ENCODE results near the gene SCAP. TPM values are rescaled to one million over a fixed set of nuclear protein-coding genes. Genes with fewer than 3 reads are reported as not detected.

The SCAP gene
- total and polyA plus RNA-seq, 2 of the 13 experiments (the other 11 are each of a cell fraction or from before 2014, with no cell fraction given), result 40.4 to 53.3 TPM

GRCh38 chr3:47475570-47476329, at the start of gene SCAP (continued):
- TF ChIP-seq, protein P1, sequence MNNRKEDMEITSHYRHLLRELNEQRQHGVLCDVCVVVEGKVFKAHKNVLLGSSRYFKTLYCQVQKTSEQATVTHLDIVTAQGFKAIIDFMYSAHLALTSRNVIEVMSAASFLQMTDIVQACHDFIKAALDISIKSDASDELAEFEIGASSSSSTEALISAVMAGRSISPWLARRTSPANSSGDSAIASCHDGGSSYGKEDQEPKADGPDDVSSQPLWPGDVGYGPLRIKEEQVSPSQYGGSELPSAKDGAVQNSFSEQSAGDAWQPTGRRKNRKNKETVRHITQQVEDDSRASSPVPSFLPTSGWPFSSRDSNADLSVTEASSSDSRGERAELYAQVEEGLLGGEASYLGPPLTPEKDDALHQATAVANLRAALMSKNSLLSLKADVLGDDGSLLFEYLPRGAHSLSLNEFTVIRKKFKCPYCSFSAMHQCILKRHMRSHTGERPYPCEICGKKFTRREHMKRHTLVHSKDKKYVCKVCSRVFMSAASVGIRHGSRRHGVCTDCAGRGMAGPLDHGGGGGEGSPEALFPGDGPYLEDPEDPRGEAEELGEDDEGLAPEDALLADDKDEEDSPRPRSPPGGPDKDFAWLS (CRISPR knock-in tag; IDR thresholded peaks at IDR 0.05; ENCODE audit: borderline replicate concordance), result no peak
- TF ChIP-seq IKZF1 (IDR thresholded peaks at IDR 0.05) (no peak), ELK4 (CRISPR knock-in tag; IDR thresholded peaks at IDR 0.05; ENCODE audit: borderline replicate concordance) (no peak), TBX2 (CRISPR knock-in tag; IDR thresholded peaks at IDR 0.05; ENCODE audit: borderline replicate concordance) (peak; percentile 90; the same call in 1 of the 2 replicates), ZNF619 (CRISPR knock-in tag; IDR thresholded peaks at IDR 0.05) (no peak), YY1 (IDR thresholded peaks at IDR 0.05; ENCODE audit: insufficient read depth, insufficient replicate concordance, low read depth, low read length) (peak; percentile 86), RBAK (CRISPR knock-in tag; IDR thresholded peaks at IDR 0.05) (no peak), NFATC3 (CRISPR knock-in tag; IDR thresholded peaks at IDR 0.05) (no peak), BCL6 (CRISPR knock-in tag; IDR thresholded peaks at IDR 0.05) (peak; percentile 47), CCAR2 (optimal IDR thresholded peaks at IDR 0.05; ENCODE audit: low read depth, low read length) (no peak), ZNF503 (CRISPR knock-in tag; IDR thresholded peaks at IDR 0.05) (peak; percentile 21; the same call in 1 of the 2 replicates), THRA (CRISPR knock-in tag; IDR thresholded peaks at IDR 0.05; ENCODE audit: borderline replicate concordance) (no peak; the same call in 1 of the 2 replicates), ZNF232 (CRISPR knock-in tag; IDR thresholded peaks at IDR 0.05; ENCODE audit: borderline replicate concordance) (peak; percentile 47; the same call in 1 of the 2 replicates), FOXM1 (CRISPR knock-in tag; IDR thresholded peaks at IDR 0.05) (no peak), SOX5 (CRISPR knock-in tag; IDR thresholded peaks at IDR 0.05; ENCODE audit: borderline replicate concordance) (peak; percentile 85), ZSCAN22 (CRISPR knock-in tag; IDR thresholded peaks at IDR 0.05) (no peak; the same call in 1 of the 2 replicates), MEIS2 (CRISPR knock-in tag; IDR thresholded peaks at IDR 0.05) (no peak)
- TF ChIP-seq, protein P2, sequence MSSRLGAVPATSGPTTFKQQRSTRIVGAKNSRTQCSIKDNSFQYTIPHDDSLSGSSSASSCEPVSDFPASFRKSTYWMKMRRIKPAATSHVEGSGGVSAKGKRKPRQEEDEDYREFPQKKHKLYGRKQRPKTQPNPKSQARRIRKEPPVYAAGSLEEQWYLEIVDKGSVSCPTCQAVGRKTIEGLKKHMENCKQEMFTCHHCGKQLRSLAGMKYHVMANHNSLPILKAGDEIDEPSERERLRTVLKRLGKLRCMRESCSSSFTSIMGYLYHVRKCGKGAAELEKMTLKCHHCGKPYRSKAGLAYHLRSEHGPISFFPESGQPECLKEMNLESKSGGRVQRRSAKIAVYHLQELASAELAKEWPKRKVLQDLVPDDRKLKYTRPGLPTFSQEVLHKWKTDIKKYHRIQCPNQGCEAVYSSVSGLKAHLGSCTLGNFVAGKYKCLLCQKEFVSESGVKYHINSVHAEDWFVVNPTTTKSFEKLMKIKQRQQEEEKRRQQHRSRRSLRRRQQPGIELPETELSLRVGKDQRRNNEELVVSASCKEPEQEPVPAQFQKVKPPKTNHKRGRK (CRISPR knock-in tag; IDR thresholded peaks at IDR 0.05), result no peak
- TF ChIP-seq, protein P3, sequence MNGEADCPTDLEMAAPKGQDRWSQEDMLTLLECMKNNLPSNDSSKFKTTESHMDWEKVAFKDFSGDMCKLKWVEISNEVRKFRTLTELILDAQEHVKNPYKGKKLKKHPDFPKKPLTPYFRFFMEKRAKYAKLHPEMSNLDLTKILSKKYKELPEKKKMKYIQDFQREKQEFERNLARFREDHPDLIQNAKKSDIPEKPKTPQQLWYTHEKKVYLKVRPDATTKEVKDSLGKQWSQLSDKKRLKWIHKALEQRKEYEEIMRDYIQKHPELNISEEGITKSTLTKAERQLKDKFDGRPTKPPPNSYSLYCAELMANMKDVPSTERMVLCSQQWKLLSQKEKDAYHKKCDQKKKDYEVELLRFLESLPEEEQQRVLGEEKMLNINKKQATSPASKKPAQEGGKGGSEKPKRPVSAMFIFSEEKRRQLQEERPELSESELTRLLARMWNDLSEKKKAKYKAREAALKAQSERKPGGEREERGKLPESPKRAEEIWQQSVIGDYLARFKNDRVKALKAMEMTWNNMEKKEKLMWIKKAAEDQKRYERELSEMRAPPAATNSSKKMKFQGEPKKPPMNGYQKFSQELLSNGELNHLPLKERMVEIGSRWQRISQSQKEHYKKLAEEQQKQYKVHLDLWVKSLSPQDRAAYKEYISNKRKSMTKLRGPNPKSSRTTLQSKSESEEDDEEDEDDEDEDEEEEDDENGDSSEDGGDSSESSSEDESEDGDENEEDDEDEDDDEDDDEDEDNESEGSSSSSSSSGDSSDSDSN (CRISPR knock-in tag; IDR thresholded peaks at IDR 0.05), result peak; percentile 88

Data from HepG2 (cell line).